Cerebellar cortex (tissue), 1 donor: ENCODE measurements around the gene FBXO9.
"Not testable (repeated sequence)": the region's sequence is repeated elsewhere in the genome, so short reads cannot be mapped to it uniquely, and the experiment has no call there.

Source experiments
- DNase-seq: peaks from one replicate; pipeline ENCODE4 v3.0.0-alpha.2; 2015; ENCODE audit warnings: low spot score

The FBXO9 gene

GRCh38 chr6:53048431-53049195 lies 16.6 kb upstream of the FBXO9 start:
- DNase-seq, result no peak

- DNase-seq, result no peak
Observed at GRCh38 chr6:53049415-53049814, 15.8 kb upstream of the FBXO9 start.

DNA sequence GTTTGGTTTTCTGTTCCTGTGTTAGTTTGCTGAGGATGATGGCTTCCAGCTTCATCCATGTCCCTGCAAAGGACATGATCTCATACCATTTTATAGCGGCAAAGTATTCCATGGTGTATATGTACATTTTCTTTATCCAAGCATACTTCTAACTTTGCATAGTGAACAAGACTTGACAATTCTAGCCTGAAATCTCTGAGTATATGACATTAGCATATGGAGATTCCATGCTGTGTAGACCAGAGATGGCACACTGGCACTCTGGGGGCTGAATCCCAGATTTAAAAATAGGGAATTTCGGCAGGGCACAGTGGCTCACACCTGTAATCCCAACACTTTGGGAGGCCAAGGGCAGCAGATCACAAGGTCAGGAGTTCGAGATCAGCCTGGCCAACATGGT lies 13.1 kb upstream of the FBXO9 start:
- not testable (repeated sequence) for DNase-seq

DNA sequence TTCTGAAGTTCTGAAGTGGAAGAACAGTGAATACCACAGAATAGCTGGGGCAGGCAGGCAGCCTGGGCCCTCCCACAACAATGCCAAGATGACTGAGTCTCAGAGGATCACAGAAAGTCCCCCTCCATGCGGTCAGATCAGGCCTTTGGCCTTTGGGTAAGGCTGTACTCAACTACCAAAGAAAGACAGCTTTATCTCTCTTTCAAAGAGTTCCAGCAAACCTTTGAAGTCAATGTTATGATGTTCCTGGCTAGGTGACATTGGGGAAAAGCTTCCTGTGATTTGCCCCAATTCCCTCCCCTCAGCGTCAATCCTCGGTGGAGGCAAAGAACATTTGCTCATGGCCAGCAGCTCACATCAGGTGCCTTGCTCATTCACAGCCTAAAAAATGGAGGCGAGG lies 10.7 kb upstream of the FBXO9 start:
- no peak for DNase-seq

GRCh38 chr6:53055873-53056272 lies 9.3 kb upstream of the FBXO9 start:
- no peak for DNase-seq

DNA sequence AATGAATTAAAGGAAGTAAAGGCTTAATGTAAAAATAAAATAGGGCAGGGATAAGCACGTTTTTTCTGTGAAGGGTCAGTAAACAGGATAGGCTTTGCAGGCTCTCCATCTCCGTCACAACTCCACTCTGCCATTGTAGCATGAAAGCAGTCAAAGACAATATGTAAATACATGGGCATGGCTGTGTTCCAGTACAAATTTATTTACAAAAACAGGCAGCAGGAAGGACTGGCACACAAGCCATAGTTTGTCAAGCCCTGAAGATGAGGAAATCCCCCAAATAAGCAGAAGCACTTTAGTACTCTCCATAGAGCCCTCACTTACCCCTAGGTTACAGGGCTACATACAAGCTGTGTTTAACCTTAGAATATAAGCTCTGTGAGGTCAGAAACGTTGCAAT lies 8.9 kb upstream of the FBXO9 start:
- DNase-seq, result no peak

DNA sequence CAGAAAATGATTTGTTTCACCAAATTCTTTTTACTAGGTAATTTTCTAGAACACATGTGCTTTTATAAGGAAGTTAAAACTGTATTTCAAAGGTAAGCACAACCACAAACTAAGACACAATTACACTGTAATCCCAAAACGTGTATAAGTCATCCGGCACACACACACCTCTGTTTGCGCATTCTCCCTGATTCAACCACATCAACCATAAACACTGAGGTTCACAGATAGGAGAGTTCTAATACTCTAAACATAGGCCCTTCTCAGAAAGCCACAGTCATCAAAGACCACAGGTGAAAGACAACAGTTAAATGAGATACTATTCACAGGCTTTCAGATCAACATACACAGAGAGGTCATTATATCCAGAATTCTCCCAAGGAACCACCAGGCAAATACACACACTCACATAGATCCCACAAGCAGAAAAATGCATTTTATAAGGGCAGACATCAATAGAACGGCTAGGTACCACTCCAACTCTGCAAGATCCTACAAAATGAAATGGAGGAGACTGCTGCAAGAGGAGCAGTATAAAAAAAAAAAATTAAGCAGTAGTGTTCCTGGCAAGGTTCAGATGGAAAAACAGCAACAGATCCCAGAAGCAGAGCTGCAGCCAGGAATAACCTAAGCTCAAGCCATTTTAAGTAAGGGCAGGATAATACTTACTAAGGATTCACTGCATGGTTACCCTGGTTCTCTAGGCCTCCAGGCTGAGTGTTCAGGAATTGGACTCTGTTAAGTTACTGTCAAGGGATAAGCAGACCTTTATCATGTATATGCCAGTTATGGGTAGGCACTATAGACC lies 6.6 kb upstream of the FBXO9 start:
- DNase-seq, result no peak

DNA sequence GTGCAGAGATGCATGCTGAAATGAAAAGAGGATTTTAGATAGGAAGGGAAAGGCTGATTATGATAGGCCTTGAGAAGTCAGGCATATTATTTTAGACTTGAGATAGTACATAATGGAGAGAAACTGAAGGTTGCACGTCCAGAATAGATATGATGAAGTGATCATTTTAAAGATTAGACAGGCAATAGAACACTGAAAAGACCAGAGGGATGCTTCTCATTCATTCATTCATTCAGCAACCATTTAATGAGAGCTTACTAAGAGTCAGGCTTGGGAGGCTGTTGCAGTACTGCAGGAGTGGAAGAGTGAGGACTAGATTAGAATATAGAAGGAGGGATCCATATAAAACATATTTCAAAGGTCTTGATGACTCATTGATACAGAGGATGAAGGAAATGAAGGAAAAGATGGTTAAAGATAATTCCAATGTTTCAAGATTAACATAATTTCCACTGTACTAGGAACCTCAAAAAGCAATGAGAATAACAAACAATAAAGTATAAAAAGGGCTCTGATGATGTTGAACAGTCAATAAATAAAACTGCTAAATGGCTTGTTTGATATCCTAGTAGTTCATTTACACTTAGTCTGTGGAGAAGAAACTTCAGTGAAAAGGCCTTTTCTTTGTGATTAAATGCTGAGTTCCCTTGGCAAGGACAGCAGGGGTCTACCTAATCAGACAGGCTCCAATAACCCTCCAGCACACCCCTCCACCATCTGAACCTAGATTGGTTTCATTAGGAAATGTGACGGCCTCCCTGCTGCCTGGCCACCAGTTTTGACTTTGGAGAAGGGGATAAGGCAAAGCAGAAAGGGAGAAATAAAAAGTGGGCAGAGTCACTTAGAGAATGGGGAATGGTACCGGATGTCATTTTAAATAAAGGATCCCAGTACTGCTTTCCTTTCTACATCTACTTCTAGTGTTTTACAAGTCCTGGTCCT lies 5.3 kb upstream of the FBXO9 start:
- no peak for DNase-seq

DNA sequence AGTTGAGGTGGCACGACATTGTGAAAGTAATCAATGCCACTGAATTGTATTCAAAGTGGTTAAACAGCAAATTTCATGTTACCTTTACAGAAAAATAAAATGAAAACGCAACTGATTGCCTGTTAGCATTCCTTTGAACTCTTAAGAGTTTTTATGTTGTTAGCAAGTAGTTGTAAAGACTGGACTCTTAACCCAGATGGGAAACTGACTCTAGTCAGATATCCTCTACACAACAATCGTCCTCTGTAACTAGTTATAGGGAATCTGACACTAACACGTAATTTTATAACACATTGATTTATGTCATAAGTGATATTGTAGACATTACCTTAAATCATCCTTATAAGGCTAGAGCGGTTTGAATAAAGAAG lies 3.0 kb upstream of the FBXO9 start:
- DNase-seq, result peak; percentile 36

DNA sequence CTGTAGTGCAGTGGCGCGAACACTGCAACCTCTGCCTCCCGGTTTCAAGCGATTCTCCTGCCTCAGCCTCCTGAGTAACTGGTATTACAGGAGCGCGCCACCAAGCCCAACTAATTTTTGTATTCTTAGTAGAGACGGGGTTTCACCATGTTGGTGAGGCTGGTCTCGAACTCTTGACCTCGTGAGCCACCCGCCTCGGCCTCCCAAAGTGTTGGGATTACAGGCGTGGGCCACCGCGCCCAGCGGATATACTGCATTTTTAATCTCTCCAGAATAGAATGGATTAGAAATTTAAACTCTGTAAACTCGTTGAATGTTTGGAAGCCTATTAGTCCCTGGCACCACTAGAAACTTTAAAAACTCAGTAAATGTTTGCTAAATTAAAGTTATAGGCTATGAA lies 949 bp upstream of the FBXO9 start:
- not testable (repeated sequence) for DNase-seq

DNA sequence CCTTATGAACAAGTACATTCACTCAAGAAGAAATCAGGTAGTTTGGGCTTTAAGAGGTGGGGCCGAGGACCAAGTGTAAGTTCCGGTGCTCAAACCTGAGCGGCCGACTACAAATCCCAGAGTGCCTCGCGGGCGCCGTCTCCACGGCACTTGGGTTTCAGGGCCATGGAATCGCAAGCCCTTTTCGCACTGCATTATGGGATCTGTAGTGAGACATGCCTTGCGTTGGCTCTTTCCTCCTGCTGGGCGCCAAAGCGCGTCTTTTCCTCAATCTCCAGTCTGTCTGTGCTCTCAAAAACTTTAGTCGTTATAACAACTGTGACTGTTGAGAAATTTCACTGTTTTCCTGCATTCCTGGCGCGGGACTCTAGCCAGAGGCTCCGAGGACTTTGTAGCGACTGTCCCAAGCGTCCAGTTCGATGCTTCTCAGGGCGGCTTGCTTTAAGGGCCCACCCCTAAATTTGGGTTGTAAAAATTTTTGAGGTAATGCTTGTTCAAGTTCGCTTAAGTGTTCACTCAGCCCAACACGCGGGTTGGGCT lies 408 bp upstream of the FBXO9 start:
- DNase-seq, result peak; percentile 99

- peak; percentile 39 for DNase-seq
Observed at GRCh38 chr6:53066077-53066417, 843 bp downstream of the FBXO9 start.

DNA sequence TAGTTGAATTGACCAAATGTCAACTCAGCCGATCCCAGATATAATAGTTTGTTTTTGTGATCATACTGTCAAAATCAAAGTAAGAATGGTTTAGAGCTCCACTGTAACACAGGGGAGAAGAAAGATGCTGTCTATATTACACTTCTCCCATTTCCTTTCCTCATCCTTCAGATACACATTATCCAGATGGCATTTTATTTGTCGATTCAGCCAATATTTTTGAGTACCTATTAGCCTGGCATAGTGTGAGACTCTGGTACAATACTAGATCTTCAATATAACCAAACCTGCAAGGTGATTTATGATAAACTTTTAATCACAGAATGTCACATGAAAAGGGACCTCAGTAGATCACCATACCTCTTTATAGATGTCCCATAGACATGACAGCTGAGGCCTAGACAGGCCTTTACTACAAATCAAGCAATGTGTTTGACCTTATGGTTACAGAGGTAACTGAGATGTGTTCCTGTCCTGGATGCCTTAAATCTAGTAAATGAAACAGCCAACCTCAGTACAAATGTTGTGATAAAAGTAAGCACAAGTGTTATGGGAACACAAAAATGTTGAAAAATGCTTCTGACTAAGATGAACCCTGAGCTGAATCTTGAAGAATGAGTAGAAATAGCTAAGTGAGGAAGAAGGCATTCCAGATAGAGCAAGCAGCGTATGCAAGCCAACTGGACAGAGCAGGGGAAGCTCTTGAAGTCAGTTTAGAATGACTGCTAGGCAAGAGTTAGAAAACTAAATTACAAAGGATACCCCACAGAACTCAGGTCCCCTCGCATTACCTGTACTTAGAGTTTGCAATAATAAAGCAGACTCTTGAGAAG lies 1.9 kb downstream of the FBXO9 start:
- DNase-seq, result no peak

DNA sequence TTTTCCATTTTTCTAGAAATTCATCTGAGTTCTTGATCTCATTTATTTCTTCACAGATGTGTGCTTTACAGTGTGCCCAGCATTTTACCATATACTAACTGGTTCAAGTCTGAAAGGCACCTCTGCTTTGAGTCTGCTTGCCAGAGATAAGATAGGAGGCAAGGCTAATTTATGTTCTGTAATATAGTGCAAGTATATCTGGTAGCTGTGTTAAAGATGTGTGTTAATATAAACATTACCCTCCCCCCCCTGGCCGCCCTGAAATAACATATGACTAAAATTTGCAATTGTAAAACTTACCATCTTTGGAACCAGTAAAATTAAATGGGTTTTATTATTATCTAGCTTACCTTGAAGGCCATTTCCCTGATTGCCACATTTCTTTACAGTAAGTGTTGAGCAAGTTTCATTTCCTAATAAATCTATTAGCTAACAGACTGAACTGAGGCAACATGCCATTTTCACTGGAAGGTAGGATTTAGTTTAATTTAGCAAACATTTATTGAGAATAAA lies 2.7 kb downstream of the FBXO9 start:
- DNase-seq, result no peak

DNA sequence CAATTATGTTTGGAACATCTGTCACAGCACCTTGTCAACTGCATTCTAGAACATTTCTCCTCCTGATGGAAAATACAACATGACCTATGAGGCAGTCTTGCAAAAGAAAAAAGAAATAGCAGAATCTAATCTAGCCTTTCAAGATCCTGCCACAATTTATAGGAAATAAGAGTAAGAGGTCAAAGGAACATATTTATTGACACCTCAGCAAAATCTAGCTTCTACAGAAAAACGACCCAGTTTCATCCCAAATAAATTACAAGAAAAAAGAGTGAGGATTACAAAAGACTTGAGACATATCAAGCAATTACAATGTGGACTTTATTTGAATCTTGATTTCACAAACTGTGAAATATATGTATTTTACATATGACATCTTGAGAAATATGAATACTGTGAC lies 4.2 kb downstream of the FBXO9 start:
- no peak for DNase-seq

DNA sequence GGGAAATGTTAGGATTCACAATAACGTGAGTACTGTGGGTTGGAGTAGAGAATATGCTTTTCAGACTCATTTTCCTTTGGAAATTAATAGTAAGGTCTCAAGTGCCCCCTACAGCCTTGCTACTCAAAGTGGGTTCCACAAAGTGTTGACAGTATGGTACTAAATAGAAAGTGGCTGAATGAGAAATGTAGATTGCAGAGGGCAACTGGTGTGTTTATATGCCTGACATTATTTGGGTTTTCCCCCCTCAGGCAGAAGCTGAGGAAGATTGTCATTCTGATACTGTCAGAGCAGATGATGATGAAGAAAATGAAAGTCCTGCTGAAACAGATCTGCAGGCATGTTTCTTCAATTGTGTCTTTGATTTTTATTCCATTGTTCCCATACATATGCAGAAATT lies 5.6 kb downstream of the FBXO9 start:
- no peak for DNase-seq

DNA sequence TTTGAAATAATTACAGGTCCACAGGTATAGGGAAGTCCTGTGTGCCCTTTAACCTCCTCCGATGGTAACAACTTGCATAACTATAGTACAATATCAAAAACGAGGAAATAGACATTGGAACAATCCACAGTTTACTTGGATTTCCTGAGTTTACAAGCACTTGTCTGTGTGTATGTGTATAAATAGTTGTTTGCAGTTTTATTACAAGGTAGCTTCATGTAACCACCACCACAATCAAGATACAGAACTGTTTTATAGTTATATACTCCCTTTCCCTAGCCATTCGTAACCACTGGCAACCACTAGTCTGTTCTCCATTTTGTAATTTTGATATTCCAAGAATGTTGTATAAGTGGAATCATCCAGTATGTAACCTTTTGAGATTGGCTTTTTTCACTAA lies 9.1 kb downstream of the FBXO9 start:
- DNase-seq, result no peak

DNA sequence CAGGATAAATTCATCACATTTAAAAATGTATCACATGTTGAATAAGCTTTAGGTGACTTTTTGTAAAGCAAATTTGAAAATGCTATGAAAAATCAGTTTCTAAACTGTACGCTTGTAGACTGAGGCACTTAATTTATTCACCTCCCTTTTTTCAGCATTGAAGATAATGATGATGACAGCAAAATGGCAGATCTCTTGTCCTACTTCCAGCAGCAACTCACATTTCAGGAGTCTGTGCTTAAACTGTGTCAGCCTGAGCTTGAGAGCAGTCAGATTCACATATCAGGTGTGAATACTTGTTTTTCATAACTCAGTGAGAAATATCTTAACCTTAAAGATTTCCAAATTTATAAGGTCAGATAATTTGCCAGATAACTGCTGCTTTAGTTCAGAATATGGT lies 15.6 kb downstream of the FBXO9 start:
- DNase-seq, result no peak

DNA sequence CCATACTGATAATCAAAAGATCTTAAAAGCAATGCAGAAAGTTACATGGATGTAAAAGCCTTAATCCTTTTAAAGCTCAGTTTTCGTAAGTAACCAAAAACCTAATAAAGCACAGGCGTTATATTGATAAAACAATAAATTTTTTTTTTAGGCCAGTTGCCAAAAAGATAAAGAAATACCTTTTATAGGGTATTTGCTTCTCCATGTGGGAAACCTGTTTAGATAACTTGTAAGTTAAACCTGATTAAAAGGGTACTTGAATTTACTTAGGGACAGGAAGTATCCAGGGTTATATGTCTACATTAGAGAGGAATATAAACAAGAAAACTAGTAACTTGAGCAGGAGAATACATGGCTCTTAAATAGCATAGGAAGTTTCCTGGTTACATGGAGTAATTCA lies 21.1 kb downstream of the FBXO9 start:
- DNase-seq, result no peak

DNA sequence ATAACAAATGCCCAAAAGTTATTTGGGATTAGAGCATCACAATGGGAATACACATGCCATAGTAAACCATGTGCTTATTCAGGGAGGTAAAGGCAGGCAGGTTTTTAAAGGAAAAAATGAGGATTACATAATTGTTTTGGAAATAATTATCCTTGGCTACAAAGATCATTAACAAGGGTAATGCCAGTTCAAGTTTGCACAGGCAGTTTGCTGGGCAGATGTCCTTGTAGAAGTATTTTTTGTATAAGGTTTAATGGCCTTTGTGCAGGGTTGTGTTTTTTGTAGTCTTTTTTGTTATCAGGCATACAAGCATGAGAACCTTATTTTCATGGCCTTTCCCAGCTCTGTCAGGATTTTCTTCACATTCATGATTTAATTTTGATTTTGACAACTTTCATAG lies 24.7 kb downstream of the FBXO9 start:
- no peak for DNase-seq

- no peak for DNase-seq
Observed at GRCh38 chr6:53090576-53090975, 25.4 kb downstream of the FBXO9 start.
